NCI-H1092 (cell line): ENCODE data around the gene PDHB.
"Not testable (repeated sequence)": the region's sequence is repeated elsewhere in the genome, so short reads cannot be mapped to it uniquely, and the experiment has no call there.

ENCODE experiments used
- DNase-seq: peaks from one replicate; lab custom pipeline; 2025; lab: John Stamatoyannopoulos, UW

PDHB gene

DNA sequence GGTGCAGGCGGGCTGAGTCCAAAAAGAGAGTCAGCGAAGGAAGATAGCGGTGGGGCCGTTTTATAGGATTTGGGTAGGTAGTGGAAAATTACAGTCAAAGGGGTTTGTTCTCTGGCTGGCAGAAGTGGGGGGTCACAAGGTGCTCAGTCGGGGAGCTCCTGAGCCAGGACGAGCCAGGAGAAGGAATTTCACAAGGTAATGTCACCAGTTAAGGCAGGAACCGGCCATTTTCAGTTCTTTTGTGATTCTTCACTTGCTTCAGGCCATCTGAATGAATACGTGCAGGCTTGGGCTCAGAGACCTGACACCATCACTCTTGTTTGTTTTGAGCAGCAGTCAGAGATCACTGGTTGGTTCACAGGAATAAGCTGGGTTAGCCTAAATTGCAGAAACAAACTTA, 3.6 kb upstream of the PDHB start:
- not testable (repeated sequence) for DNase-seq

DNA sequence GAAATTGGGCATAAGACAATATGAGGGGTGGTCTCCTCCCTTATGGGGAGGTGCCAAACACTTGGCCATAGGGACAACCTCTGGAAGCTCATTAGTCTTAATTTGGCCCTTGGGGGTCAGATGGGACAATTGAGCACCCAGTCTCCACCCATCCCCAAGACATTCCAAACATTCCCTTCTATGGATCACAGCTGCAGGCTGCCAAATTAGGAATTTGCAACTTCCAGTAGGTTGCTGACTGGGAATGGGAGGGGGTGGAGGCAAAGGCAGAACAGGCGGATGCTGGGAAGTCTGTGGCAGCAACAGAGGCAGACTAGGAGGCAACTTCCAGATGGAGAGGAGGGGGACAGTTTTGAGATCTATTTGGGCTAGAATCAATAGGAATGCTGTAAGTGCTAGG, 1.4 kb upstream of the PDHB start:
- no peak for DNase-seq

DNA sequence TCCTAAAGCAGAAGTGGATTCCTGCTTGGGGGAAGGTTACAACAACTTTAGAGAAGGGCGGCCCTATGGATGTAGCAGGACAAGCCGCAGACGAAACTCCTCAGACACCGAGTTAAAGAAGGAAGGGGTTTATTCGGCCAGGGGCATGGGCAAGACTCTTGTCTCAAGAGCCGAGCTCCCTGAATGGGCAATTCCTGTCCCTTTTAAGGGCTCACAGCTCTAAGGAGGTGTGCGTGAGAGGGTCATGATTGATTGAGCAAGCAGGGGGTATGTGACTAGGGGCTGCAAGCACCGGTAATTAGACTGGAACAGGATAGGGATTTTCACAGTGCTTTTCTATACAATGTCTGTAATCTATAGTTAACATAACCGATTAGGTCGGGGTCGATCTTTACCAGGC, 879 bp upstream of the PDHB start:
- DNase-seq: no peak

DNA sequence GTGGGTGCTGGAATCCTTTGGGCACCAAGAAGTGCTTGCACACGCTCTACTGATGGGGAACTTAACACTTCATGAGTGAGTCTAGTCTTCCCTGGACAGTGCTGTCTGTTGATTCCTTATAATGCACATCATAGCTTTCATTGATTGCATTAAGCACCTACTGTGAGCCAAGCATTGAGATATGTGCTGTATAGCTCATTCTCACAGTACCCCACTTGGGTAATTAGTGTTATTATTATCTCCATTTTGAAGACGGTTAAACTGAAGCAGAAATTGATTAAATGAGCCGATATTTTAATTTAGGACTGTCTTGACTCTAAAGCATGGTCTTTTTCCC, 504 bp upstream of the PDHB start:
- DNase-seq: no peak

DNA sequence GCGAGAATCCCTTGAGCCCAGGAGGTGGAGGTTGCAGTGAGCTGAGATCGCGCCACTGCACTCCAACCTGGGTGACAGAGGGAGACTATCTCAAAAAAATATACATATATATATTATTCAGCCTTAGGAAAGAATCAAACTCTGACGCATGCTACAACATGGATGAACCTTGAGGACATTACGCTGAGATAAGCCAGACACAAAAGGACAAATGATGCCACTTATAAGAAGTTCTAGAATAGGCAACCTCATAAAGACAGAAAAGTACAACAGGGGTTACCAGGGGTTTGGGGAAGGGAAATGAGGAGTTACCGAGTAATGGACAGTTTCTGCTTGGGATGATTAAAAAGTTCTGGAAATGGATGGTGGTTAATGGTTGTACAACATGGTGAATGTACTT, 727 bp downstream of the PDHB start:
- DNase-seq: no peak

DNA sequence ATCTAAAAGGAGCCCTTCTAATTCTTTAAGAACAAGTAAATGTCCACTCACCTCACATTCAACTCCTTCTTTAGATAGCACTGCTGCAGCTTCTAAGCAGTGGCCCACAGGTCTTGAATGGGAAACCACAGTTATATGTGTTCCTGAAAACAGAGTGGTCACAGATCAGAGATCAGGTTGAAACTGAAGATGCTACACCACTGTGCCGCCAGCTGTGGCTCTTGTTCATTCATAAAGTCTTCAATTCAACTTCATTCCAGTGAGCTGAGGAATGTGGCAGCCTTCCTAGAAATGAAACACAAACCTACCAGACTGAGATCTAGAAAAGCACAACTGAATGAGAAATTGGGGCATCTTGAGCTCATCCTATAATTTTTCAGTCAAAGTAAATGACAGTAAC, 4.0 kb downstream of the PDHB start:
- DNase-seq: no peak

DNA sequence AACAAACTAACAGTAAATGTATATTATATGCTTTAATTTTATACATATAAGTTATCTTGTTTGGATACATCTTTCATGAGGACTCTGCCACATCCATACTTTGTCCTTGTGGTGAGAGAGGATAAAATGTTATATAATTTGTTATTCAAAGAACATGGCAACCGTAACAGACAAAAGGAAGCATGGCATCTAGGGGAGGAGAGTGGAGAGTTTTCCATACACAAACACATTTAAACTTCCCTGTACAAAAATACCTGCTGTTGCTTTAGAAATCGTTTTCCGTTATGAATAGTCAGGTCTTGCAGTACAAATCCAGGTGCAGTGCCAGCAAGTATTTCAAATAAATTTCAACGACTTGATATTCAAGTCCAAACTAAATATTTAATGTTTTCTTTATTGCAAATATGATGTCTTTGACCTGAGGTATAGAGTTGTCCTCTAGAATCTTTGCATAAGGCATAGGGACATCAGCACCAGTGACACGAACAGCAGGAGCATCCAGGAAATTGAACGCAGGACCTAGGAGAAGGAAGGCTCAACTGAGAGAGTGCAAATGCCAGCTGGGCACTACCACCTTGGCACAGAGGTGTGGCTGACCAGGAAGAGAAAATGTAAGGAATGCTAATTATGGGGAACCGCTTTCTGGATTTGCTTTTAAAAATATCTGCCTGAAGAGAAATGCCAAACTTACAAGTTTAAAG, 5.8 kb downstream of the PDHB start:
- DNase-seq: no peak

DNA sequence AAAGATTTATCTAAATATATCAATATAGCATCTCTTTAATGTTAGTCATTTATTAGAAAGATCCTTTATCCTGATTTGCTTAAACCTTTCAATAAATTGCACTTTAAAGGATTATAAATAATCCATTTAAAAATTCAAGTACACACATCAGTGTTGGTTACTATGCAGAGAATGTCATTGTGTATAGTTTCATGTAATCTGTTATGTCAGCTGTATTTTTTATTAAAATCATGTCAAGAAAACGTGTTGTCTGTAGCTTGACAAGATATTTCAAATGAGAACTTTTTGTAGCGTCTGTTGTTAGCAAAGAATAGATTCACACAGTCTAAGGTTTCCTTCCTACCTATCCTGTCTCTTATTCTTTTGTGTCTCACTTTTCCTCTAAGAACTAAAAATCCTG, 7.8 kb downstream of the PDHB start:
- no peak for DNase-seq

DNA sequence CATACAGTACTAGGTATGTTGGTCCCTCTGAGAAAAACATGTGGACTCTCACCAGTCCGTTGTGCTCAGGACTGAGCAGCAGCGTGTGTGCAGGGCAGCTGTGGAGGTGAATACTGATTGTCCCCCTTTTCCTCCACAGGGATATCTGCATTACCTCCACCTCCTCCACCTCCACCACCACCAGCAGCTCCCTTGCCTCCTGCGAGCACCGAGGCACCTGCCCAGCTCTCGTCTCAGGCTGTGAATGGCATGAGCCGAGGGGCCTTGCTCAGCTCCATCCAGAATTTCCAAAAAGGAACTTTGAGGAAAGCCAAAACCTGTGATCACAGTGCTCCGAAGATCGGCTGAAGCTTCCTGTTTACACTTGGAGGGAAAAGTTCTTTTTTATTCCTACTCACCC, 9.0 kb downstream of the PDHB start:
- DNase-seq: no peak

DNA sequence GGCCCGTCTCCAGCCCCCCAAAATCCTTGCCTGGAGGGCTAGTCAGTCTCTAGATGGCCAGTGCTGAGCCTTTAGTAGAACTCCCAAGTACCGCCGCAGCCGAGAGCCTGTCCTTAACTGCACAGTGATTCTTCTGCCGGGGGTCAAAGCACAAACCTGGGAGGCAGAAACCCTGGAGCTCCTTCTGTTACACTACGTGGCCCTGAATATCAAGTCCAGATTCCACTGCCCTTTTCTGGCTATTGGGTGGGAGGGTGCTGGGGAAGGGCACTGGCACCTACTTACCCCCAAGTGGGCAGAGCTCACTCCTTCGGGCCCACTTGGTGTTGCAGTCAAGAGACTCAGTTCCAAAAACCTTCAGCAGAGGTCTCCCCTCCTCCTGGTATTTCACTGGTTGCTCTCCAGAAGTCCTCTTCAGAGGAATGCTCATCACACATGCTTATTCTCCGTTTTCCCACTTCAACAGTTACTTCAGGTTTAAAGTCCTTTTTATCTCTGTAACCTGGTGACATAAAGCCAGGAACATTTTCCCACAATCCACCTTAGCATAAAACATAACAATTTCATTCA, 10.8 kb downstream of the PDHB start:
- no peak for DNase-seq

DNA sequence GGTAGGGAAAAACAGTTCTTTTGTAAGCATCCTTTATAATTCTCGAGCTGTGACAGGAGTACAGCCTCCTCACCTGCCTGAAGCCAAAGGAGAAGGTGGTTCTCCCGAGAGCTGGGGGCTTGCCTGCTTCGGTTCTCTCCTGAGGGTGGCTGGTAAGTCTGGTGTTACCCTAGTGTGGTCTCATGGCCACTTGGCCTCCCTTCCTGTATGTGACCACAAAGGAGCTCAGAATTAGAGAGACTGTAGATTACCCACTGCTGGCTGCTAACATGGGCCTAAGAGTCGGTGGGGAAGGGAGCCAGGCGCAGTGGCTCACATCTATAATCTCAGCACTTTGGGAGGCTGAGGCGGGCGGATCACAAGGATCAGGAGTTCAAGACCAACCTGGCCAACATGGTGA, 12.6 kb downstream of the PDHB start:
- no peak for DNase-seq

DNA sequence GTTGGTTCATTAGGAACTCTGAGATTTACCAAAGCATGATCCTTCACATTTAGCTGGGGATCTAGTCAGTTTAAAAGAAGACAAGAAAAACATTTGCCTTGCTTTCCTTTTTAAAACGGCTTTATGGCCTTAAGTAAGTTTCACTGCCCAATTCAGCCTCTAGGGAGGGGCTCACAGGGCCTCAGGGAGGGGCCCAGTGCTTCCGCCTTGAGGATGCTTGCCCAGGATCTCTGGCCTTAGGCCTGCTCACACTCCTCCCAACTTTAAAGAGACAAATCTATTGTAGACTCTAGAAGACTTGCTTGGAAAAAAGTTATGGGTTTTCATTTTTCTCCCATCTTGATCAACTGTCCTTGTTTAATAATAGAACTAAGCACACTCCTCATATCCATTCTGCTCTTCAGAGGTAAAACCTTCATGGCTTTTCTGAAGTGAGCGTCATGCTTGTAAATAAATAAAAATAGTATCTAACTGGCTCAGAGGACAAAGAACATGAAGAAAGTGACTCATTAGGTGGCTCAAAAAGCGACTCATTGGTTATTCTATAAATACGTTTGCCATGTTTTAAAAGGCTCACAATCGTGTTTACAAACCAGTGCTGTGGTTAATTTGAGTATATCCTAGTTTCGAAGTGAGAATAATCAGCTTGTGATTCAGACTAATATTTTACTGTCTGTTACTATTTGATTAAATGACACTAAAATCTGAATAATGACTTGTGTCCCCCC, 13.7 kb downstream of the PDHB start:
- DNase-seq: no peak

DNA sequence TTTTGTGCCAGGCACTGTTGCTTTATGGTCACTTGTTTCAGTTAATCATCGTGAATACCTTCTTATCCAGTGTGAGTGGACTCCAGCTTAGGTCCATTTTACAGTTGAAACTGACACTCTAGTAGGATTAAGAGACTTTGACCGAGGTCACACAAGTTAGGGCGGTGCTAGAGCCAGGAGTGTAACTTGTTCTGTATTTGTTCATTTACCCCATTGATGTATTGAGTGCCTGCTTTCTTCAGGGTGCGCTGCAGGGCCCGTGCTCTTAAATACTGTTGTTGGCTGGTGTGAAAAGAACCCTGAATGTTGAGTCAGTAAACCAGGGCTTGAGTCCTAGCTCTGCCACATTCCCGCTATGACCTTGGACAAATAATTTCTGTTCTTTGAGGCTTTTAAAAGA, 15.4 kb downstream of the PDHB start:
- no peak for DNase-seq

DNA sequence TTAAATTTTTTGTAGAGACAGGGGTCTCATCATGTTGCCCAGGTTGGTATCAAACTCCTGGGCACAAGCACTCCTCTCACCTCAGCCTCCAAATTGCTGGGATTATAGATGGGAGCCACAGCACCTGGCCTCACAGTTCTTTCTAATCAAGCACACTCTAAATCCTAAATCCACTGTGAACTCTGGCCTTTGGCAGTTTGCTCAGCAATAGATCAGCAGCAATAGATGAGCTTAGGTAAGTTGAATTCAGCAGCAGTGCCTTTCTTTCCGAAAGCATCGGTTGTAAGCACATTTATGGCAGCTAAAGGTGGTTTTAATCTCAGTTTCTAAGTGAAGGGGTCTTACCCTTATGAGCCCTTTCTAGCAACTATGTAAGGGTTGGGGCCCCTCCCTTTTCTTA, 16.6 kb downstream of the PDHB start:
- DNase-seq: no peak

DNA sequence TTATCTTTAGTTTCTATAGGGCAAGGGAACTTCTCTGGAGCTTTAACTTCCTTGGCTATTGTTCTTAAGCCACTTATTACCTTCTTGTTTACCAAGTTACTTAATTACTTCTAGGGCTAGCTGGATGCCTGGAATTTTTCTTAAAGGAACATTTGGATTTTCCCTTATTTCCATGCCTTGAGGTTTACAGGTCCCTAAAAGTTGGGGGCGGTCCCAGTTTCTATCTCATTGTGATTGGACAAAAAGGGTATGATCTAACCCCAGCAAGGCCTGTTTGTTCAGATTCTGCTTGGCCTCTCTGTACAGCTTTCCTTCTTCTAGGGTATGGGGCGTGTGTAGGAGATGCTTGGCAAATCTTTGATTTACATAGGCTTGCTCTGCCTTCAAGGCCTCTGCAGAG, 17.4 kb downstream of the PDHB start:
- DNase-seq: no peak

DNA sequence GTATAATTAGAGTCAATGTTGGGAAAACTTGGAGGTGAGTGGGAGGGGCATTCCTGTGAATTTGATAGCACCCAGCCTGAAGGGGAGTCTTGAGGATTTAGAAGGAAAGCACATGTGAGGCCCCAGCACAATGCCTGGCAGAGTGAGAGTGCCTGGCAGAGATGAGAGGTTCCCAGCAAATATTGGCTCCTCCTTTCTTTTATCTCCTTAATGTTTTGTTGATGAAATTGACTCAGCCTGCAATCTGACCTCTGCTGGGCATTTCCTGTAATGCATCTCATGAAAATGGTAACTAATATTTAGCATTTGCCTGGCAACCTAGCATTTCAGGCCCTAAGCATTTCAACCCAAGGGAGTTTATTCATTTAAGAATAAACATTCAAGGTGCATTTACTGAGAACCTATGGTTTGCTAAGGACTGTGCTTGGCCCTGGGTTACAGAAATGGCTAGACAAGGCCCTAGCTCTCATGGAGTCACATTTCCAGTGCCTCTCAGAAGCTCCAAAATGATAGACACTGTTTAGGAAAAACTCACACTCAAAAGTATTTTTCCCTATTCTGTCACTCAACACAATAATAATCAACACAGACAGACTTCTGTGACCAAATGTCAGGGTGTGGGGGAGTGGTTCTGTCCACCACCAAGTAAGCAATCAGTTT, 19.0 kb downstream of the PDHB start:
- no peak for DNase-seq

DNA sequence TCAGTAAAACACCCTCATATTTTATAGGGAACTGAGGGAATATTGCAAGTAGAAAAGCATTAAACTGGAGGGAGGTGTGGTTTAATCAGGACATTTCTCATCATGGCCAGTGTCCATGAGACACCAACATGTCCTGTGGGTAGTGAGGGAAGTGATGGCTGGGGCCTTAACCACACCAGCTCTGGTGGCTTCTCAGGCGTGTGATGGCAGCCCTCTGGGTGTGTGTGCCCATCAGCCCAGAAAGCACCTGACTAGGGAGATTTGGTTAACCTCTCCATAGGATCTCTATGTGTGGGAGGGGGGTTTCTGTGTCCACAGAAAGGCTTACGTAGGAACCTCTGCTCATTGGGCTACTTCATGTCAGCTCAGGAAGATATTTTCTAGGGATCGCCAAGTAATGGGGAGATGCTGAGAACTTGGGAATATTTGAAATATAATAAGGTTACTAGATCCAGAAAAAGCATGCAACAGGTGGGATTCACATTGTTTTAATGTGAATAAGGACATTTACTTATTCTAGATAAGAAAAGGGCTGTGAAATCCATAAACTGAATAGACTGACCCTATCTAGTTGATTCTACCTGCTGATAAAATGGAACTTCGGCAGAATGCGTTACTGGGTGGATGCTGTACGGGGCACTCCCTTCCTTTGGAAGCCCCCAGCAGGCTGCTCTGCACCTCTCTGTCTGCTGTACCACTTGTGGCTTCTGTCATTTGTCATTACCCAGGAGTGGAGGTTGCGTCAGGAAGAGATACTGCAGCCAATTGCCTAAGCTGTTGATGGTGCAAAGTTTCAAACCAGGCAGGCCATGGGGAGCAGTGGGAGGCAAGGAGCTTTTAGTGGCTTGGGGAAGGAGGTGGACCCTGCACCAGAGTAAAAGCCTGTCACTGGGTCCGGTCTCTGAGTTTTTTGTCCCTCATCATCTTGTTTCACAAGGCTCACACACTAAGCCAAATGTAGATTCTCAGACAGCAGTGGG, 21.5 kb downstream of the PDHB start:
- no peak for DNase-seq

DNA sequence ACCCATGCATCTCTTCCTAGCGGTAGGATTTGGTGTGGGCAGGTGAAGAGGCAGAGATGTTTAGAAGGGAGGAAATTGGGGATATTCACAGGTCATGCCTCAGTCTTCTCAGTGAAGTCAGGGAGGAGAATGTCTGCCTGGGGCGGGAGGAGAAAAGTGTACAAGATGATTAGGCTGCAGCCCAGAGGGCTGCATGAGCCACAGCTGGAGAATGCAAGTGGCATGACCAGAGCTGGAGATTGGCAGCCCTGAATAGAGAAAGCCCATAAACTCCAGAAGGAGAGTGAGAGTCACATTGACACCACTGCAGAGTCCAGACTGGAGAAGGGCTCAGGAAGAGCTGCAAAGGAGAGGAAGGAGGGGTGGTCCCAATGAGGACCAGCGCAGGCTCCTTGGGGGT, 22.6 kb downstream of the PDHB start:
- no peak for DNase-seq

DNA sequence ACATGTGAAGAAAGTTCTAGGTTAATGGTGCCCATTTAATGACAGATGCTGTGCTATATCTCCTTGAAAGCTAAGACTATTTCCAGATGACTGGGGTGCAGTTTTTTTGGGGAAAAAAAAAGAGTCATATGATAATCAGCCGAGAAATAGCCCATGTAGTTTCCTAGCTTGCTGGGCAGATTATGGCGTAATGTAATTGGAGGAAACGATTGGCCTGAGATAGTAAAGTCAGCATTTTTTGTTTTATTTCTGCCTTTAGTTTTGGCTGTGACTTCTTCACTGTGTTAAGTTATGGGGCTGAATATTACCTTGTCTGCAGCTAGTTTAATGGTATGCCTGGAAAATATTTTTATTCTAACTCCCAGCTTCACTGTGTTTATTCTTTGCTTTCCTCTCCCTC, 24.0 kb downstream of the PDHB start:
- no peak for DNase-seq

DNA sequence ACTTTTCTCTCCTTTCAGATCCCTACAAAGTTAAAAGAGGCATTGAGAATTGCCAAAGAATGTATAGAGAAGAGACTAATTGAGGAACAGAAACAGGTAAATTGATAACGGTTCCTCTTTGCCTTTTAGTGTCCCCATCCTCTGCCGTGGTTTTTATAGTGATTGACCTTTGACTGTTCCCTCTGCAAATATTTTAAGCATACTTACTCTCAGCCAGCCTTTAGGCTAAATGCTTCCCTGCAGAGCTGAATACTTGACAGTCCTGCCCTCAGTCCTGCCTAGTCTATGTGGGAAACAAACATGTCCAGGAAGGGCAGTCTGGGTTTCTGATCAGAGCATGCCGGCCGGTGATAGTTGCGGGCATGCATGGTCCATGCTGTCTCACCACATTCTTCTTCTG, 24.7 kb downstream of the PDHB start:
- DNase-seq: no peak

DNA sequence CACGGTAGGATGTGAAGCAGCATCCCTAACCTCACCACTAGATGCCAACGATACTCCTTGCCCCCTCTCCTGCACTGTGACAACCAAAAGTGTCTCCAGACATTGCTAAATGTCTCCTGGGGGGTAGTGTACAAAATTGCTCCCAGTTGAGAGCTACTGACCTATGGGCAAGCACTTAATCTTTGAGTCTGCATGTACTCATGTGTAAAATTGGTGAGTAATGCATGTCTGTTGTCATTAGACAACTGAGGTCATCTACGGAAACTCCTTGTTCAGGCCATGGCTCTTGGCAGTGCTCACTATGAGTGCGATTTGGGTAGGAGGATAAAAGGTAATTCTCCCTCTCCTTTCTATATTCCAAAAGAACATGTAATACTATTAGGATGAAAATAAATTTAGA, 29.2 kb downstream of the PDHB start:
- DNase-seq: no peak

DNA sequence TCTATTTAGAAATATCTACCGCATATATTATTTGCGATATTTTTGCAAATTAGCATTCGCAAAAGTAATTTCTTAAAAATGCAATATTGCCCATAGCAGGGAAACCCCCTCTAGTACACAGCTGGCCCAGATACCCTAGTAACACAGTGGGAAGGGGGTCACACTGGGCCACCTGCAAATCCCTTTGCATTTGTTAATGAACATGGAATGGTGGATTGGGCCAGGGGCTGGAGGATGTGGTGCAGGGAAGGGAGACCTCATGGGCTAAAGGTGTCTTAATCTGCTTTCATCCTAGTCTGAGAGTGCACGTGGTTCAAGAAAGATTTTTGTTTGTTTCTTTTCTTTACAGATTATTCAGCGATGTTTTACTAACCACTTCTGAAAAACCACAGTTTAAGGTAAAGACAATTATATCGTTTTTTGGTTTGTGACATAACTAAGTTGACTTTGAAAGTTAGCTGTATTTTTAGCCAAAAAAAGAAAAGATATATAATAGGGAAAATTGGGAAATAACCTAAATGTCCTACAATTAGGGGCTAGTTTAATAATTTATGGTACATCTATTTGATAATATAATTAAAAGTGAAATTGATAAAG, 30.0 kb downstream of the PDHB start:
- no peak for DNase-seq
